AG10803 (cell line): Measurements from ENCODE around the gene ZDHHC11B.
"Not testable (repeated sequence)": the region's sequence is repeated elsewhere in the genome, so short reads cannot be mapped to it uniquely, and the experiment has no call there.

ENCODE experiments used
- DNase-seq: peaks from one replicate; pipeline ENCODE4 v3.0.0; 2010; ENCODE audit warnings: low read depth
- H3K4me3 ChIP-seq: 2 replicates; pipeline ENCODE4 v1.5.1; 2011; ENCODE audit warnings: mild to moderate bottlenecking, low read length, control low read depth
- CTCF ChIP-seq: conservative IDR thresholded peaks from 2 replicates; pipeline ENCODE4 v1.5.1; 2011; ENCODE audit warnings: mild to moderate bottlenecking, low read length, control low read depth, inconsistent platforms

The ZDHHC11B gene

GRCh38 chr5:769485-770145, 14.9 kb downstream of the ZDHHC11B start:
- not testable (repeated sequence) for DNase-seq, H3K4me3 ChIP-seq

GRCh38 chr5:766666-767431, 17.7 kb downstream of the ZDHHC11B start:
- no peak for DNase-seq
- no peak overlapping the region for H3K4me3 ChIP-seq
- no peak for TF ChIP-seq CTCF

GRCh38 chr5:765948-766631, 18.4 kb downstream of the ZDHHC11B start:
- DNase-seq: no peak
- H3K4me3 ChIP-seq: no peak overlapping the region
- TF ChIP-seq CTCF: no peak

- H3K4me3 ChIP-seq: no peak overlapping the region
- no peak for DNase-seq
- no peak for TF ChIP-seq CTCF
These were observed 20.3 kb downstream of the ZDHHC11B start for GRCh38 chr5:763998-764781.

- TF ChIP-seq CTCF: no peak
- H3K4me3 ChIP-seq: no peak overlapping the region
- DNase-seq: no peak
These were observed 21.1 kb downstream of the ZDHHC11B start for GRCh38 chr5:763397-763796.

- H3K4me3 ChIP-seq, DNase-seq: not testable (repeated sequence)
These were observed 21.5 kb downstream of the ZDHHC11B start for GRCh38 chr5:762996-763395.

GRCh38 chr5:761854-762710, 22.4 kb downstream of the ZDHHC11B start:
- no peak for TF ChIP-seq CTCF
- no peak for DNase-seq
- no peak overlapping the region for H3K4me3 ChIP-seq
